ENCODE results near the gene SEPTIN7.

SEPTIN7 gene

GRCh38 chr7:35758421-35758820 lies 42.4 kb upstream of the SEPTIN7 start:
- no peak for TF ChIP-seq ZFX (IDR thresholded peaks at IDR 0.05; ENCODE audit: borderline replicate concordance)
- no peak for TF ChIP-seq CTCF (IDR thresholded peaks at IDR 0.05)
- H3K27ac ChIP-seq: no peak overlapping the region

GRCh38 chr7:35760143-35760745 lies 40.6 kb upstream of the SEPTIN7 start:
- TF ChIP-seq ZFX (IDR thresholded peaks at IDR 0.05; ENCODE audit: borderline replicate concordance) (no peak), CTCF (IDR thresholded peaks at IDR 0.05) (no peak)
- H3K27ac ChIP-seq: no peak overlapping the region

DNA sequence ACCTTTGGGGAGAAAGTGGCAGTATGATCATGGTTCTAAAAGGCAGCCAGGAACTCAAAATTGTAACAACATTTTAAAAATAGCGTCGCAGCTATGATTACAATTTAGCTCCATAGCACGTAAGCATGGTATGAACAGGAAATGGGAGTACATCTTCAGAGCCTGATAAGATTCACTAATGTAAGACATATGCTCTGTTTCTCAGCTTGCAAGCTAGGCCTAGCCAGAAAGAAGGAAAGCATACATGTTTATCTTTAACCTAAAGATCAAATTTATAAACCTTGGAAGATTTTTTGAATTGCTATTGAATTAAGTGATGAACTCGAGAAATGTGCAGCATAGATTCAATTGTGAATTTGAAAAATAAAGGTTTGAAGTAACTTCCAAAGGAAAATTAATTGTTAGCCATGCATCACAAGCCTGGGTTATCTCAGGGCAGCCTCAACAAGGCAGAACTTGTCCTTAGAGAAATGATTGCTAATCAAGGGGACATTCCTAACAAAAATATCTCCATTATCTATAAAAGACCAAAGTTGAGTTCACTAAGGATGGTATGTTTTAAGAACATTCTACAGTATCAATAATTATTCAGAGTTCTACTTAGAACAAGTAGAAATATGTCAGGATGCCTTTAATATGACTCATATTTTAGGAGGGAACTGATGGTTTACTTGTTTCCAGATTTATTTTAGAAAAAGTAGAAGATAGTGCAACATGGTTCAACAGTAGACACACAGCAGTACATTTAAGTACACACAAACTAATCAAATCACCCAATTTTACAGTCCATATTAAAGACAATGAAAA lies 38.8 kb upstream of the SEPTIN7 start:
- no peak overlapping the region for H3K27ac ChIP-seq
- no peak for TF ChIP-seq CTCF (IDR thresholded peaks at IDR 0.05)
- no peak for TF ChIP-seq ZFX (IDR thresholded peaks at IDR 0.05; ENCODE audit: borderline replicate concordance)

DNA sequence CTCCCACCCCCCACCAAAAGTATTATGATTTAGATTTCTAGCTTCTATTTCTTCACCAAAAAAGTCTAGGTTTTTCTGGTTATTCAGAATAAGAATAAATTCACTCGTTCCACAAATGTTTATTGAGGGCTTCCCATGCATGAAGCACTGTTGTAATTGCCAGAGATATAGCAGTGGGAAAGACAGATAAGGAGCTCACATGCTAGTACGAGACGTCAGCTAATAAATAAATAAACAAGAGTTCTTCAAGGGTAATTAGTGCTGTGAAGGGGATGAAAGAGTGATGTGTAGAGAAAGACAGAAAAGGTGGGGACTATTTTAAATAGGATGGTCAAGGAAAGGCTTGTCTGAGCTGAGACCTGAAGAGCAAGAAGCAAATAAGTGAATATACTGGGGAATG lies 38.1 kb upstream of the SEPTIN7 start:
- TF ChIP-seq ZFX (IDR thresholded peaks at IDR 0.05; ENCODE audit: borderline replicate concordance) (no peak), CTCF (IDR thresholded peaks at IDR 0.05) (no peak)
- no peak overlapping the region for H3K27ac ChIP-seq

DNA sequence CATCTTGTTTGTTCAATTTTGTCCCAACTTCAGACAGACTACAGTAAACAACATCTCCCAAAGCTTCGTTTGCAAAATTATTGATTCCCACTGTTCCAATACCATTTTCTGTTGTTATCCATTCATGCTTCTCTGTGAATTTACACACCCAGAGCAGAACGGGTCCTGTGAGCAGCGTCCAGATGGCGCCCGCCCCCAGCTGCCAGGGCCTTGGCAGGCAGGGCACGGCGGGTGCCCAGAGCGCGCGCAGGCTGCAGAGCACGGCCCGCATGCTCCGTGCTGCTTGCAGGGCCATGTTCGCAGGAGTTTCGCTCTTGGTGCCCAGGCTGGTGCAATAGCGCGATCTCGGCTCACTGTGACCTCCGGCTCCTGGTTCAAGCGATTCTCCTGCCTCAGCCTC lies 32.5 kb upstream of the SEPTIN7 start:
- H3K27ac ChIP-seq: no peak overlapping the region
- no peak for TF ChIP-seq CTCF (IDR thresholded peaks at IDR 0.05)
- no peak for TF ChIP-seq ZFX (IDR thresholded peaks at IDR 0.05; ENCODE audit: borderline replicate concordance)

GRCh38 chr7:35771776-35772175 lies 29.1 kb upstream of the SEPTIN7 start:
- H3K27ac ChIP-seq: no peak overlapping the region
- no peak for TF ChIP-seq CTCF (IDR thresholded peaks at IDR 0.05)
- no peak for TF ChIP-seq ZFX (IDR thresholded peaks at IDR 0.05; ENCODE audit: borderline replicate concordance)

DNA sequence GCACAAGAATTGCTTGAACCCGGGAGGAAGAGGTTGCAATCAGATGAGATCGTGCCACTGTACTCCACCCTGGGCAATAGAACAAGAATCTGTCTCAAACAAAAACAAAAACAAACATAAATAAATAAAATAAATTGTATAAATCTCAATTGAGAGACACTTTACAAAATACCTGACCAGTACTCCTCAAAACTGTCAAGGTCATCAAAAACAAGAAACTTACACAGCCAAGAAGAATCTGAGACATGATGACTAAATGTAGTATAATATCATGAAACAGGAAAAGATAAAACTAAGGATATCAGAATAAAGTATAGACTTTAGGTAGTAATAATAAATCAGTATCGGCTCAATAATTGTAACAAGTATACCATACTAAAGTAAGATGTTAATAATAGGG lies 26.9 kb upstream of the SEPTIN7 start:
- no peak overlapping the region for H3K27ac ChIP-seq
- TF ChIP-seq ZFX (IDR thresholded peaks at IDR 0.05; ENCODE audit: borderline replicate concordance): no peak
- no peak for TF ChIP-seq CTCF (IDR thresholded peaks at IDR 0.05)
